Naive thymus-derived CD4-positive, alpha-beta T cell (primary cell): ENCODE data around the gene PASD1. TPM values are rescaled to one million over a fixed set of nuclear protein-coding genes. Genes with fewer than 3 reads are reported as not detected.

Experiments used
- ATAC-seq: fragments of 150-1000 bp; cut with Tn5 transposase; 2 replicates; pipeline ENCODE4 v1.10.0; 2021; ENCODE audit warnings: mild to moderate bottlenecking, moderate library complexity
- CTCF ChIA-PET: fragments of 350-600 bp; sonication (Branson Sonifier 250); formaldehyde crosslinking; loops from one replicate; lab custom pipeline; 2021; ENCODE audit warnings: antibody characterized with exemption; lab: Charles Lee
- POLR2A ChIA-PET: fragments of 350-600 bp; sonication (Branson Sonifier 250); formaldehyde crosslinking; loops from one replicate; lab custom pipeline; 2021; ENCODE audit warnings: antibody characterized with exemption, inconsistent platforms; lab: Charles Lee
- DNase-seq, 9 donors: peaks; one replicate each; pipeline versions ENCODE4 v3.0.0 to v3.0.0-alpha.2; 2020 to 2022; ENCODE audit warnings: mixed read lengths in 1 of 9
- H3K27ac ChIP-seq: one replicate; pipeline ENCODE4 v1.7.0; 2013; ENCODE audit warnings: mild to moderate bottlenecking, low read depth, low read length, moderate library complexity
- H3K27me3 ChIP-seq, 2 donors: one replicate each; pipeline ENCODE4 v1.7.0; 2013; ENCODE audit warnings: low read length in 2 of 2, mild to moderate bottlenecking in 2 of 2, moderate library complexity in 2 of 2; ENCODE audit not compliant: control insufficient read depth in 2 of 2, insufficient read depth in 2 of 2
- H3K36me3 ChIP-seq, 3 experiments: 1 replicate in 2 of 3; 2 replicates in 1 of 3; pipeline ENCODE4 v1.7.0; 2013; ENCODE audit warnings: low read length in 3 of 3, mild to moderate bottlenecking in 3 of 3, moderate library complexity in 1 of 3; ENCODE audit not compliant: insufficient read depth in 3 of 3, control insufficient read depth in 2 of 3
- H3K4me1 ChIP-seq, 2 donors: one replicate each; pipeline ENCODE4 v1.7.0; 2013; ENCODE audit warnings: low read length in 2 of 2, mild to moderate bottlenecking in 2 of 2, moderate library complexity in 1 of 2; ENCODE audit not compliant: control insufficient read depth in 2 of 2, insufficient read depth in 2 of 2
- H3K4me3 ChIP-seq: 2 replicates; pipeline ENCODE4 v1.7.0; 2013; ENCODE audit warnings: mild to moderate bottlenecking, low read length
- H3K9me3 ChIP-seq, 3 experiments: 1 replicate in 2 of 3; 2 replicates in 1 of 3; pipeline ENCODE4 v1.7.0; 2013; ENCODE audit warnings: low read length in 3 of 3; ENCODE audit not compliant: control insufficient read depth in 2 of 3
- H3K27ac Mint-ChIP-seq, 9 donors: one replicate each; pipeline ENCODE4 v1.8.0; 2020 to 2022; ENCODE audit warnings: mixed read lengths in 9 of 9, mild to moderate bottlenecking in 8 of 9, moderate library complexity in 5 of 9, inconsistent platforms in 2 of 9
- H3K27me3 Mint-ChIP-seq, 5 donors: one replicate each; pipeline ENCODE4 v1.8.0; 2021 to 2022; ENCODE audit warnings: mixed read lengths in 5 of 5, mild to moderate bottlenecking in 1 of 5
- H3K36me3 Mint-ChIP-seq, 5 donors: one replicate each; pipeline ENCODE4 v1.8.0; 2020 to 2022; ENCODE audit warnings: mixed read lengths in 5 of 5, mild to moderate bottlenecking in 3 of 5, inconsistent platforms in 1 of 5
- H3K4me1 Mint-ChIP-seq, 7 donors: one replicate each; pipeline ENCODE4 v1.8.0; 2020 to 2022; ENCODE audit warnings: mixed read lengths in 7 of 7, mild to moderate bottlenecking in 3 of 7, inconsistent platforms in 1 of 7
- H3K4me3 Mint-ChIP-seq, 10 donors: one replicate each; pipeline ENCODE4 v1.8.0; 2020 to 2022; ENCODE audit warnings: mild to moderate bottlenecking in 10 of 10, mixed read lengths in 10 of 10, moderate library complexity in 6 of 10, inconsistent platforms in 2 of 10
- H3K9me3 Mint-ChIP-seq, 11 donors: one replicate each; pipeline ENCODE4 v1.8.0; 2020 to 2022; ENCODE audit warnings: mixed read lengths in 11 of 11, mild to moderate bottlenecking in 4 of 11, inconsistent platforms in 1 of 11, moderate library complexity in 1 of 11
- intact Hi-C, 2 donors: fragments of 100-400 bp; cut with micrococcal nuclease; formaldehyde crosslinking; loops; one replicate each; pipeline ENCODE4 v1.15.1; 2023
- polyA plus RNA-seq, 2 donors: library from polyadenylated mRNA; unstranded; fragments of 300-500 nt; fragmentation: Illumina TruSeq; gene quantifications; one replicate each; pipeline ENCODE4 v1.2.3, GENCODE V29; 2021
- total RNA-seq, 6 experiments: library from RNA in 5 of 6; stranded (reverse) in 5 of 6; gene quantifications; 1 replicate in 5 of 6; 2 replicates in 1 of 6; pipeline ENCODE4 v1.2.3 and lab custom pipeline; 2021 to 2026

The PASD1 gene
- total and polyA plus RNA-seq, 7 experiments from 2014 or later, result not detected

GRCh38 chrX:151609222-151609621 lies 45.7 kb downstream of the PASD1 start:
- H3K27ac Mint-ChIP-seq, result no peak overlapping the region
- H3K4me3 ChIP-seq, result no peak overlapping the region
- H3K9me3 ChIP-seq, result no peaks in the 10 kb centered on the region
- H3K36me3 Mint-ChIP-seq, result no peaks in the 10 kb centered on the region
- H3K27me3 Mint-ChIP-seq, result no peaks in the 10 kb centered on the region
- intact Hi-C loops, result no loop called here
- no peaks in the 10 kb centered on the region for H3K4me1 Mint-ChIP-seq
- H3K9me3 Mint-ChIP-seq, result no peaks in the 10 kb centered on the region
- no peaks in the 10 kb centered on the region for H3K4me1 ChIP-seq
- no peaks in the 10 kb centered on the region for H3K36me3 ChIP-seq
- H3K4me3 Mint-ChIP-seq, result no peak overlapping the region
- no peak for DNase-seq
- H3K27me3 ChIP-seq, result no peaks in the 10 kb centered on the region
- ATAC-seq, result no peak
- ChIA-PET POLR2A (no interaction called here), CTCF (no interaction called here)
- no peak overlapping the region for H3K27ac ChIP-seq

DNA sequence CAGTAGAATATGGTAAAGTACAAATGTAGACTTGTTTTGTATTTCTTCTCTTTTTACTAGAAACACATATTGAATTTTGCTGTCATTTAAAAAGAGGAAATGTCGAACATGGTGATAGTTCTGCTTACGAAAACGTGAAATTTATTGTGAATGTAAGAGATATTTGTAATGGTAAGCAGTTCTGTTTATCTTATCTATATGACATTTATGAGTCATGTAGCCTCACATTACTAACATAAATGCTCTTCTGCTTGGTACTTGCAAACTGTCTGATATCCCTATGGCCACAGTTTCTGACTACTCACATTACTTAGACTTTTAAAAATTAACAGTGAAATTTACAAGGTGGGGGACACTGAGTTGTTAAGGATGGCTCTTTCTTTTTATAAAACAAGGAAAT lies 57.9 kb downstream of the PASD1 start:
- intact Hi-C loops, result no loop called here
- ChIA-PET CTCF (no interaction called here), POLR2A (no interaction called here)
- H3K4me1 ChIP-seq, result no peaks in the 10 kb centered on the region
- no peak overlapping the region for H3K27ac Mint-ChIP-seq
- no peak overlapping the region for H3K4me3 Mint-ChIP-seq
- H3K4me3 ChIP-seq, result no peak overlapping the region
- H3K27me3 Mint-ChIP-seq, result peaks cover 0 to 6% (median 0%) of the 10 kb centered on the region in 5 donors
- no peaks in the 10 kb centered on the region for H3K27me3 ChIP-seq
- ATAC-seq, result no peak
- H3K9me3 ChIP-seq, result no peaks in the 10 kb centered on the region
- DNase-seq, result no peak
- H3K36me3 ChIP-seq, result no peaks in the 10 kb centered on the region
- H3K36me3 Mint-ChIP-seq, result no peaks in the 10 kb centered on the region
- no peaks in the 10 kb centered on the region for H3K4me1 Mint-ChIP-seq
- no peaks in the 10 kb centered on the region for H3K9me3 Mint-ChIP-seq
- H3K27ac ChIP-seq, result no peak overlapping the region

GRCh38 chrX:151624677-151625076 lies 61.2 kb downstream of the PASD1 start:
- no peak for ATAC-seq
- Histone ChIP-seq H3K27ac (no peak overlapping the region), H3K4me3 (no peak overlapping the region), H3K4me1 (no peaks in the 10 kb centered on the region), H3K36me3 (no peaks in the 10 kb centered on the region), H3K27me3 (no peaks in the 10 kb centered on the region), H3K9me3 (no peaks in the 10 kb centered on the region)
- no peak overlapping the region for H3K4me3 Mint-ChIP-seq
- H3K36me3 Mint-ChIP-seq, result no peaks in the 10 kb centered on the region
- CTCF ChIA-PET, result no interaction called here
- no peaks in the 10 kb centered on the region for H3K4me1 Mint-ChIP-seq
- H3K27ac Mint-ChIP-seq, result no peak overlapping the region
- no peak for DNase-seq
- no peaks in the 10 kb centered on the region for H3K9me3 Mint-ChIP-seq
- POLR2A ChIA-PET, result no interaction called here
- intact Hi-C loops, result no loop called here
- peaks cover 0 to 6% (median 0%) of the 10 kb centered on the region in 5 donors for H3K27me3 Mint-ChIP-seq

- Histone ChIP-seq H3K4me1 (no peaks in the 10 kb centered on the region), H3K9me3 (no peaks in the 10 kb centered on the region), H3K36me3 (no peaks in the 10 kb centered on the region), H3K27ac (no peak overlapping the region), H3K27me3 (no peaks in the 10 kb centered on the region), H3K4me3 (no peak overlapping the region)
- POLR2A ChIA-PET, result no interaction called here
- H3K36me3 Mint-ChIP-seq, result no peaks in the 10 kb centered on the region
- no peak for DNase-seq
- peaks cover 0 to 6% (median 4%) of the 10 kb centered on the region in 5 donors for H3K27me3 Mint-ChIP-seq
- ATAC-seq, result no peak
- intact Hi-C loops, result no loop called here
- H3K27ac Mint-ChIP-seq, result no peak overlapping the region
- H3K4me1 Mint-ChIP-seq, result no peaks in the 10 kb centered on the region
- H3K4me3 Mint-ChIP-seq, result no peak overlapping the region
- CTCF ChIA-PET, result no interaction called here
- no peaks in the 10 kb centered on the region for H3K9me3 Mint-ChIP-seq
Observed at GRCh38 chrX:151631822-151632221, 68.3 kb downstream of the PASD1 start.

GRCh38 chrX:151633157-151633556 lies 69.7 kb downstream of the PASD1 start:
- ChIA-PET CTCF (interaction anchor here (0.6 kb wide), 1 partner anchor 51 kb away, joined by 3 read pairs; no protein-coding TSS in a partner anchor), POLR2A (no interaction called here)
- Mint-ChIP-seq H3K4me1 (no peaks in the 10 kb centered on the region), H3K9me3 (no peaks in the 10 kb centered on the region), H3K27ac (no peak overlapping the region), H3K27me3 (peaks cover 0 to 6% (median 4%) of the 10 kb centered on the region in 5 donors), H3K4me3 (no peak overlapping the region), H3K36me3 (no peaks in the 10 kb centered on the region)
- no peaks in the 10 kb centered on the region for H3K27me3 ChIP-seq
- H3K36me3 ChIP-seq, result no peaks in the 10 kb centered on the region
- H3K4me1 ChIP-seq, result no peaks in the 10 kb centered on the region
- DNase-seq (no peak), ATAC-seq (no peak)
- no peak overlapping the region for H3K4me3 ChIP-seq
- no peaks in the 10 kb centered on the region for H3K9me3 ChIP-seq
- H3K27ac ChIP-seq, result no peak overlapping the region
- intact Hi-C loops, result no loop called here

DNA sequence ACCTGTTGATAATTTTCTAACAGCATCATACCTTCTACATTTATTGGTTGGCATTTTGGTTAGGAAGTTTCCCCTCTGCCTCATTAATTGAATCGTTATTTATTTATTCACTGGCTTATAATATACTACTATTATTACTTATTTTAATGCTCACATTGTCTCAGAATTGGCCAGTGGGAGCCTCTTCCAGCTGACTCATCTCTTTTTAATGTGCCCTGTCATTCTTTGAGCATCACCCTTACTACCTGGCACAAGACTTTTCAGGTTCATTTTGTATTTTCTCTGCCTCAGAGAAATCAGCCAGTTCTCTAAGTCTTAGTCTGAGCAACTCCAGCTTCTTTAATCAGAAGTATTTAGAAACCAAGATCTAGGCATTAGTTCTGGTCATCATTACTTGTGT lies 71.5 kb downstream of the PASD1 start:
- Histone ChIP-seq H3K36me3 (no peaks in the 10 kb centered on the region), H3K27ac (no peak overlapping the region), H3K9me3 (no peaks in the 10 kb centered on the region), H3K4me3 (no peak overlapping the region), H3K27me3 (no peaks in the 10 kb centered on the region), H3K4me1 (no peaks in the 10 kb centered on the region)
- ATAC-seq, result no peak
- Mint-ChIP-seq H3K4me3 (no peak overlapping the region), H3K36me3 (no peaks in the 10 kb centered on the region), H3K4me1 (no peaks in the 10 kb centered on the region), H3K27ac (no peak overlapping the region), H3K27me3 (peaks cover 0 to 13% (median 6%) of the 10 kb centered on the region in 5 donors), H3K9me3 (no peaks in the 10 kb centered on the region)
- intact Hi-C loops, result no loop called here
- no peak for DNase-seq
- POLR2A ChIA-PET, result no interaction called here
- CTCF ChIA-PET, result no interaction called here

DNA sequence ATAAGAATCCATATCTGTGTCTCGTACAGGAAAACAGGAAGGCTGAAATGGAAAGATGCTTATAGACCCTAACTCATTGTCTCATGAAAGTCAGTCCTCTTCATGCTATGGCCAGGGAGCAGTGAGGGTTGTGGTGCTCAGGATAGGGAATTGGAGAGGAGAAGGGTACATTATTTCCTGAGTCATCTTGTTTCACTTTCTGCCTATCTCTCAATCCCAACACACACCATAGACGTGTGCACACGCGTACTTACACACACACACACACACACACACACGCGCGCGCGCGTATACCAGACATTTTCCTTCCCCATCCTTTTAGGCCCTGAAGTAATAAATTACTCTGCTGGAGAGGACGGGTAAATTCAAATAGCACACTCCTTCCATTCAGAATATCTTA lies 78.1 kb downstream of the PASD1 start:
- H3K27me3 Mint-ChIP-seq, result peaks cover 0 to 9% (median 7%) of the 10 kb centered on the region in 5 donors
- no peak overlapping the region for H3K4me3 Mint-ChIP-seq

More for the DNA sequence above, 78.1 kb downstream of the PASD1 start:
- Histone ChIP-seq H3K27ac (no peak overlapping the region), H3K4me1 (no peaks in the 10 kb centered on the region), H3K9me3 (no peaks in the 10 kb centered on the region), H3K27me3 (no peaks in the 10 kb centered on the region), H3K36me3 (no peaks in the 10 kb centered on the region), H3K4me3 (no peak overlapping the region)
- Mint-ChIP-seq H3K9me3 (no peaks in the 10 kb centered on the region), H3K27ac (no peak overlapping the region), H3K36me3 (no peaks in the 10 kb centered on the region), H3K4me1 (no peaks in the 10 kb centered on the region)
- ChIA-PET POLR2A (no interaction called here), CTCF (no interaction called here)
- ATAC-seq (no peak), DNase-seq (no peak)
- intact Hi-C loops, result no loop called here
